Subcutaneous abdominal adipose tissue (tissue), 5 donors: ENCODE data around the gene GSTA2.
"Not testable (repeated sequence)": the region's sequence is repeated elsewhere in the genome, so short reads cannot be mapped to it uniquely, and the experiment has no call there.

Experiments used
- H3K27ac ChIP-seq: one replicate; pipeline ENCODE4 v1.7.0; 2013; ENCODE audit warnings: low read depth, mild to moderate bottlenecking, inconsistent platforms, low read length, moderate library complexity
- H3K27me3 ChIP-seq, 5 donors: one replicate each; pipeline ENCODE4 v1.7.0; 2013; ENCODE audit warnings: low read length in 5 of 5, inconsistent platforms in 1 of 5; ENCODE audit not compliant: control insufficient read depth in 5 of 5, insufficient read depth in 4 of 5
- H3K36me3 ChIP-seq, 5 donors: one replicate each; pipeline ENCODE4 v1.7.0; 2013; ENCODE audit warnings: low read length in 5 of 5; ENCODE audit not compliant: control insufficient read depth in 5 of 5, insufficient read depth in 5 of 5
- H3K4me1 ChIP-seq, 5 donors: one replicate each; pipeline ENCODE4 v1.7.0; 2013; ENCODE audit warnings: low read length in 5 of 5, mild to moderate bottlenecking in 3 of 5, moderate library complexity in 1 of 5; ENCODE audit not compliant: control insufficient read depth in 5 of 5, insufficient read depth in 5 of 5
- H3K4me3 ChIP-seq, 5 donors: one replicate each; pipeline ENCODE4 v1.7.0; 2013; ENCODE audit warnings: low read length in 5 of 5, low read depth in 1 of 5
- H3K9ac ChIP-seq, 5 donors: one replicate each; pipeline ENCODE4 v1.7.0; 2013; ENCODE audit warnings: low read length in 5 of 5, mild to moderate bottlenecking in 4 of 5, moderate library complexity in 3 of 5
- H3K9me3 ChIP-seq, 5 donors: one replicate each; pipeline ENCODE4 v1.7.0; 2013; ENCODE audit warnings: low read length in 5 of 5; ENCODE audit not compliant: control insufficient read depth in 5 of 5
- donor health status: healthy.
- donor health status: healthy.
- donor health status: healthy.
- donor health status: healthy.
- donor health status: healthy.

Gene GSTA2

GRCh38 chr6:52763322-52763916 lies at the start of gene GSTA2:
Gene GSTA2 (minus strand): TSS chr6:52763475. CDS start chr6:52757947, 5,528 bp downstream.
- H3K9ac ChIP-seq, H3K9me3 ChIP-seq, H3K27me3 ChIP-seq, H3K4me1 ChIP-seq, H3K36me3 ChIP-seq, H3K27ac ChIP-seq, H3K4me3 ChIP-seq: not testable (repeated sequence)

GRCh38 chr6:52809777-52810176 lies 46.5 kb upstream of the GSTA2 start:
- H3K4me3 ChIP-seq, H3K9me3 ChIP-seq, H3K9ac ChIP-seq, H3K4me1 ChIP-seq, H3K27me3 ChIP-seq, H3K36me3 ChIP-seq, H3K27ac ChIP-seq: not testable (repeated sequence)

- Histone ChIP-seq H3K27me3 (no peaks in the 10 kb centered on the region), H3K4me3 (no peak overlapping the region), H3K9me3 (no peaks in the 10 kb centered on the region), H3K9ac (no peak overlapping the region), H3K36me3 (no peaks in the 10 kb centered on the region), H3K27ac (no peak overlapping the region), H3K4me1 (no peaks in the 10 kb centered on the region)
These were observed 45.4 kb upstream of the GSTA2 start for GRCh38 chr6:52808660-52809059.

- not testable (repeated sequence) for H3K9ac ChIP-seq
These were observed 40.5 kb upstream of the GSTA2 start, which contains the start of gene GSTA1 for GRCh38 chr6:52803668-52804255. Gene GSTA1 (minus strand): TSS chr6:52803816. CDS start chr6:52799267, 4,549 bp downstream.

GRCh38 chr6:52802806-52803205 lies 39.5 kb upstream of the GSTA2 start:
- Histone ChIP-seq H3K4me3 (no peak overlapping the region), H3K36me3 (no peaks in the 10 kb centered on the region), H3K9ac (no peak overlapping the region), H3K27me3 (no peaks in the 10 kb centered on the region), H3K9me3 (no peaks in the 10 kb centered on the region), H3K27ac (no peak overlapping the region), H3K4me1 (no peaks in the 10 kb centered on the region)

More at GRCh38 chr6:52803668-52804255, 40.5 kb upstream of the GSTA2 start, which contains the start of gene GSTA1:
- not testable (repeated sequence) for H3K27ac ChIP-seq, H3K4me3 ChIP-seq, H3K27me3 ChIP-seq, H3K9me3 ChIP-seq, H3K4me1 ChIP-seq, H3K36me3 ChIP-seq

GRCh38 chr6:52801188-52801841 lies 38.0 kb upstream of the GSTA2 start:
- Histone ChIP-seq H3K36me3 (no peaks in the 10 kb centered on the region), H3K27me3 (no peaks in the 10 kb centered on the region), H3K27ac (no peak overlapping the region), H3K4me1 (no peaks in the 10 kb centered on the region), H3K9me3 (no peaks in the 10 kb centered on the region), H3K4me3 (no peak overlapping the region), H3K9ac (no peak overlapping the region)

GRCh38 chr6:52799272-52799671 lies 36.0 kb upstream of the GSTA2 start:
- not testable (repeated sequence) for H3K36me3 ChIP-seq, H3K9me3 ChIP-seq, H3K27ac ChIP-seq, H3K27me3 ChIP-seq, H3K9ac ChIP-seq, H3K4me3 ChIP-seq, H3K4me1 ChIP-seq

- not testable (repeated sequence) for H3K9ac ChIP-seq, H3K9me3 ChIP-seq, H3K27ac ChIP-seq
These were observed 31.1 kb upstream of the GSTA2 start for GRCh38 chr6:52794366-52794765.

GRCh38 chr6:52790861-52791260 lies 27.6 kb upstream of the GSTA2 start:
- H3K9me3 ChIP-seq: peaks cover 0 to 7% (median 0%) of the 10 kb centered on the region in 5 donors
- H3K4me1 ChIP-seq: no peaks in the 10 kb centered on the region
- H3K27me3 ChIP-seq: no peaks in the 10 kb centered on the region
- H3K27ac ChIP-seq: no peak overlapping the region
- no peaks in the 10 kb centered on the region for H3K36me3 ChIP-seq
- no peak overlapping the region for H3K9ac ChIP-seq
- no peak overlapping the region for H3K4me3 ChIP-seq

More at GRCh38 chr6:52794366-52794765, 31.1 kb upstream of the GSTA2 start:
- not testable (repeated sequence) for H3K36me3 ChIP-seq, H3K27me3 ChIP-seq, H3K4me3 ChIP-seq, H3K4me1 ChIP-seq

GRCh38 chr6:52789658-52790057 lies 26.4 kb upstream of the GSTA2 start:
- H3K9ac ChIP-seq, H3K27me3 ChIP-seq, H3K4me1 ChIP-seq, H3K36me3 ChIP-seq, H3K4me3 ChIP-seq, H3K9me3 ChIP-seq, H3K27ac ChIP-seq: not testable (repeated sequence)
